ENCODE measurements around the gene HSBP1L1.
"Not testable (repeated sequence)": the region's sequence is repeated elsewhere in the genome, so short reads cannot be mapped to it uniquely, and the experiment has no call there.

The HSBP1L1 gene

DNA sequence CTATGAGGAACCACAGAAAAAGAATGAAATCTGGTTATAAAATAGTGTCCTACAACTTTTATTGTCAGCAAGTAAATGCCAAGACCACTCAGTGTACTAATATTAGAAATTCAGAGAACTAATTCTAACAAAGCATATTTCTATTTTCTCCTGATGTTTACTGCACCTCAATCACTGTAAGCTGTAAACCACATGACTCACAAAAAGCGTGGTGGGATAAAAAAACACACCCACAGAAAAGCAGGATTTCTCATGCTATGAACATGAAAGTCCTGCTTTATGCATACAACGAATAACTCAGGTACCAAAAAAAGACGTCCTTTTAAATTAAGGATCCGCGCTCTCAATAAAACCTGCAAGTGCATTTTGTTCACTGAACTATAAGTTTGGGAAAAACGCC, 23.1 kb downstream of the HSBP1L1 start:
- Mint-ChIP-seq H3K27me3 (no peaks in the 10 kb centered on the region), H3K36me3 (peaks cover 11 to 22% of the 10 kb centered on the region in 2 donors), H3K9me3 (no peaks in the 10 kb centered on the region), H3K4me1 (peaks cover 19 to 43% of the 10 kb centered on the region in 2 donors), H3K27ac (peak overlapping the region; percentile 99), H3K4me3 (peak overlapping the region; percentile 82 to 94)
- no peak for DNase-seq
- no peak for ATAC-seq (replicated peaks)

DNA sequence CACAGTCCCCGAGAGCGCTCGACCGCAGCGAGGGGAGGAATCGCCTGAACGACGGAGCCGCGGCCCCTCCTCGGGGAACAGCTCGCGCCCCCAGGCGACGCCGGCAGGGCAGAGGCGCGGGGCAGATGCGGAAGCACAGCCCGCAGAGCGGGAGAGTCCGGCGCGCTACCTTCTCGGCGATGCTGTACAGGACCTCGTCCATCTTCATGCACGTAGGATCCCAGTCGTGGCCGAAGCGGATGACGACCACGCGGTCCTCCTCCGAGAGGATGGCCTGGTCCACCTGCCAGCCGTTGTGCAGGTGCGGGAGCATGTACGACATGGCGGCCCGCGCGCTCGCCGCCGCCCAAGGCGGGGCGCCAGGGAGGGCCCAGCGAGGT, 23.6 kb downstream of the HSBP1L1 start:
- H3K36me3 Mint-ChIP-seq = peaks cover 10 to 20% of the 10 kb centered on the region in 2 donors
- H3K27ac Mint-ChIP-seq = peak overlapping the region; percentile 99
- peaks cover 18 to 40% of the 10 kb centered on the region in 2 donors for H3K4me1 Mint-ChIP-seq
- H3K9me3 Mint-ChIP-seq = no peaks in the 10 kb centered on the region
- H3K27me3 Mint-ChIP-seq = no peaks in the 10 kb centered on the region
- ATAC-seq (replicated peaks) (peak; percentile 76 to 79), DNase-seq (peak; percentile 57)
- H3K4me3 Mint-ChIP-seq = peak overlapping the region; percentile 82 to 94

- H3K4me3 Mint-ChIP-seq = peak within 1 kb of the TSS; percentile 94 to 95
- peaks cover 9 to 17% of the 10 kb centered on the region in 2 donors for H3K36me3 Mint-ChIP-seq
- H3K27me3 Mint-ChIP-seq = no peaks in the 10 kb centered on the region
- no peaks in the 10 kb centered on the region for H3K9me3 Mint-ChIP-seq
- H3K4me1 Mint-ChIP-seq = peaks cover 18 to 35% of the 10 kb centered on the region in 2 donors
- DNase-seq (peak; percentile 81), ATAC-seq (replicated peaks) (peak; percentile 98)
- peak within 1 kb of the TSS; percentile 99 for H3K27ac Mint-ChIP-seq
These were observed 24.2 kb downstream of the HSBP1L1 start, which contains the start of gene TXNL4A for GRCh38 chr18:79988451-79989194. Gene TXNL4A (minus strand): TSS chr18:79988563. CDS start chr18:79988392, 171 bp downstream.

- Mint-ChIP-seq H3K4me3 (peak overlapping the region; percentile 94 to 95), H3K27me3 (no peaks in the 10 kb centered on the region), H3K36me3 (peaks cover 6 to 12% of the 10 kb centered on the region in 2 donors), H3K9me3 (no peaks in the 10 kb centered on the region), H3K4me1 (peaks cover 13 to 29% of the 10 kb centered on the region in 2 donors), H3K27ac (peak overlapping the region; percentile 99)
- ATAC-seq (replicated peaks) (no peak), DNase-seq (no peak)
These were observed 24.7 kb downstream of the HSBP1L1 start for GRCh38 chr18:79989195-79989497.

DNA sequence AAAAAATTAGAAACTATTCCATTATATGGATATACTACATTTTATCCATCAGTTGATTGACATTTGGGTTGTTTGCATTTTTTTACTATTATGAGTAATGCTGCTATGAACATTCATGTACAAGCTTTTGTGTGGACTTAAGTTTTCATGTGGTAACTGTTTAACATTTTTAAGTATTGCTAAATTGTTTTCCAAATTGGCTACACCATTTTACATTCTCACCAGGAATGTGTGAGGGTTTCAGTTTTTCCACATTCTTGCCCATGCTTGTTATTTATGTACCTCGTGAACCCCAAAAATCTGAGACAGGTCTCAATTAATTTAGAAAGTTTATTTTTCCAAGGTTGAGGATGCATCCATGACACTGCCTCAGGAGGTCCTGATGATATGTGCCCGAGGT, 27.1 kb downstream of the HSBP1L1 start:
- H3K27me3 Mint-ChIP-seq = no peaks in the 10 kb centered on the region
- H3K36me3 Mint-ChIP-seq = peaks cover 3% of the 10 kb centered on the region in 2 donors
- DNase-seq (no peak), ATAC-seq (replicated peaks) (no peak)
- peaks cover 8 to 12% of the 10 kb centered on the region in 2 donors for H3K4me1 Mint-ChIP-seq
- no peak overlapping the region for H3K27ac Mint-ChIP-seq
- H3K9me3 Mint-ChIP-seq = peaks cover 0 to 1% of the 10 kb centered on the region in 2 donors
- H3K4me3 Mint-ChIP-seq = no peak overlapping the region

GRCh38 chr18:79999701-80000100, 35.3 kb downstream of the HSBP1L1 start:
- not testable (repeated sequence) for H3K4me3 Mint-ChIP-seq; H3K27ac Mint-ChIP-seq; H3K4me1 Mint-ChIP-seq; H3K9me3 Mint-ChIP-seq; ATAC-seq (replicated peaks); DNase-seq; H3K27me3 Mint-ChIP-seq
- H3K36me3 Mint-ChIP-seq = peaks cover 11 to 17% of the 10 kb centered on the region in 2 donors

- no peak overlapping the region for H3K27ac Mint-ChIP-seq
- peaks cover 11 to 15% of the 10 kb centered on the region in 2 donors for H3K36me3 Mint-ChIP-seq
- peaks cover 4 to 6% of the 10 kb centered on the region in 2 donors for H3K4me1 Mint-ChIP-seq
- H3K27me3 Mint-ChIP-seq = peaks cover 0 to 4% of the 10 kb centered on the region in 2 donors
- peaks cover 9% of the 10 kb centered on the region in 2 donors for H3K9me3 Mint-ChIP-seq
- no peak overlapping the region for H3K4me3 Mint-ChIP-seq
- no peak for DNase-seq
- ATAC-seq (replicated peaks) = no peak
These were observed 36.4 kb downstream of the HSBP1L1 start for GRCh38 chr18:80000877-80001276.

DNA sequence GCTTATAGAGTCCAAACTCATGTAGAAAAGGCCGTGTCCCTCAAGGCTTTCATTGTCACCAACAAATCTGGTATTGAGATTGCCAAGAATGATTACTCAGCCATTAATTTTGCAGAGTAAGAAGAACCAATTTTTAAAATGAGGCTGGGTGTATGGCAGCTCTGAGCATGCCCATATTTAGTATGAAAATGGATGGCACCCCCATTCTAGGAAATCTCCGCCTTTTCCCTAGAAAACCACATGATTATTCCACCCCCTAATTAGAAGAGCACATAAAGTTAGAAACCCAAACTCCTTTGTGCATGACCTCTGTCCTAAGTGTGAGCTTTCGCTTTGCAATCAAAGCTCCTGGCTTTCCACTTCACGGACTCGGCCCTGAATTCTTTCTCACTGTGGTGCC, 38.0 kb downstream of the HSBP1L1 start:
- no peak overlapping the region for H3K4me3 Mint-ChIP-seq
- H3K36me3 Mint-ChIP-seq = peaks cover 11 to 15% of the 10 kb centered on the region in 2 donors
- peaks cover 9 to 13% of the 10 kb centered on the region in 2 donors for H3K9me3 Mint-ChIP-seq
- DNase-seq (no peak), ATAC-seq (replicated peaks) (no peak)
- H3K27me3 Mint-ChIP-seq = no peaks in the 10 kb centered on the region
- H3K27ac Mint-ChIP-seq = no peak overlapping the region
- H3K4me1 Mint-ChIP-seq = peaks cover 4 to 6% of the 10 kb centered on the region in 2 donors

DNA sequence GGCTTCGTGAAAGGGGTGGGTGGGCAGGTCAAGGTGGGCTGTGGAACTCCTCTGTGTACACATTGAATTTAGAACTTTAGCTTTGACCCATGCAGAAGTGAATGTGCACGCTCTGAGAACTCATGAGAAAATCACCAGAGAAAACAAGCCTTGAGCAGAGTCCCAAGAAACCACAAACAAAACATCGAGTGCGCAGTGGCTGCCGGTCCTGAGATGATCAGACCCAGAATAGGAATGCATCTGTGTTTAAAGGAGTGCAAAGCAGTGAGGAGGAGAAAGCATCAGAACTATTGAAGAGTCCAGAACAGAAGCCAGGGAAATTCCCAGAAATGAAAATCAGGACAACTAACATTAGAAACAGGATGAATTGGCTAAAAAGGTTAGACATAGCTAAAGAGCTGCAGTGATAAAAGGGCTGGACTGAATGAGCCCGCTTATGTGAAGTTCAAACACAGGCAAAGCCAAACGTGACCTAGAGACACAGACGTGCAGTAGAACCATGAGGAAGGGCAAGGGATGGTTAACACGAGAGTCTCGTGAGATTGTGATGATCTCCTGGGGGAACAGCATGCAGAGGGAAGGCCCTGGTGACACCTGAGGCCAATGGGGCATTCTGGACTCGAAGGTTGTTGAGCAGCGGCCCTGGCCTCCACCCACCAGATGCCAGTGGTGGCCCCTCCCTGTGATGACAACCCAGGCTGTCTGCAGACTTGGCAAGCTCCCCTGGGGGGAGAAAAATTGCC, 40.3 kb downstream of the HSBP1L1 start:
- H3K9me3 Mint-ChIP-seq = peaks cover 14 to 21% of the 10 kb centered on the region in 2 donors
- H3K4me3 Mint-ChIP-seq = no peak overlapping the region
- DNase-seq (no peak), ATAC-seq (replicated peaks) (no peak)
- peaks cover 8 to 29% of the 10 kb centered on the region in 2 donors for H3K36me3 Mint-ChIP-seq
- H3K27me3 Mint-ChIP-seq = no peaks in the 10 kb centered on the region
- H3K4me1 Mint-ChIP-seq = peaks cover 3 to 4% of the 10 kb centered on the region in 2 donors
- H3K27ac Mint-ChIP-seq = no peak overlapping the region

GRCh38 chr18:80006724-80007123, 42.3 kb downstream of the HSBP1L1 start:
- no peaks in the 10 kb centered on the region for H3K4me1 Mint-ChIP-seq
- DNase-seq = no peak
- H3K4me3 Mint-ChIP-seq = no peak overlapping the region
- no peak for ATAC-seq (replicated peaks)
- H3K27me3 Mint-ChIP-seq = no peaks in the 10 kb centered on the region
- H3K36me3 Mint-ChIP-seq = peaks cover 3 to 35% of the 10 kb centered on the region in 2 donors
- no peak overlapping the region for H3K27ac Mint-ChIP-seq
- H3K9me3 Mint-ChIP-seq = peaks cover 17 to 21% of the 10 kb centered on the region in 2 donors

DNA sequence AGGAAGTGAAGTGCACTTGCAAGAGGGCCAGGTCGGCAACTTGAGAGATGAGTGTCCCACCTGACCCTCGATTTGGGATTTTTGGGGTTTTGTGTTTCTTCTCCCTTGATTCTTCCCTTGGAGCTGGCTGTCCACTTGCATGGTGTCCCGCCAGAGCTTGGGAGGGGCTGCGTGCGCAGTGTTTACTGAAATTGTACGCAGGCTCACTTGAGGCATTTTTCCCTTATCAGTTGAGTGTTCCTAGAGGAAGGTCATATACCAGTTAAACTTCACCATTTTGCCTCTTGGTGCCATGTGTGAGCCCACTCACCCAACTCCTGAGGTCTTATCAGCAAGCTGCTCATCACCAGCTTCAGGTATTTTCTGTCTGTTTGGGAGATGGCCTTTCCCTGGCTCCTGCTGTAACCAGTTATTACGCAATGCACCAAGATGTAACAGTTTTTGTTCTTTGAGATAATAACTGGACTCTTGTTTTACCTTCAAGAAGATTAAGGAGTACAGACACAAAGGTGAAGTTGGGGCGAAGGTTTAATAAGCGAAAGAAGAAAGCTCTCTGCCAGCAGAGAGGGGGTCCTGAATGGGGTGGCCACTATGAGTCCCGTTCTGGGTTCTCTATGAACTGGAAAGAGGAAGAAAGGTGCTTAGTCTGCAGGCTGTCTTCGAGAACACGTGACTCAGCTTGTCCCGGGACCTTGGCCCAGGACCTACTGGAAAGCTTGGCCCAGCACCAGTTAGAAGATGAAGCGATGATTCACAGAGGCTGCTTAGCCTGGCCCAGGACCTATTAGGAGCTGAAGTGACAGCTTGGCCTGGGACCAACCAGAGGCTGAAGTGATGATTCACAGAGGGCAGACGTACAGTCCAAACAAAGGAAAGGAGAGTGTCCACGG, 45.5 kb downstream of the HSBP1L1 start:
- no peak overlapping the region for H3K4me3 Mint-ChIP-seq
- peaks cover 5 to 40% of the 10 kb centered on the region in 2 donors for H3K36me3 Mint-ChIP-seq
- no peak overlapping the region for H3K27ac Mint-ChIP-seq
- no peaks in the 10 kb centered on the region for H3K27me3 Mint-ChIP-seq
- ATAC-seq (replicated peaks) = no peak
- no peaks in the 10 kb centered on the region for H3K4me1 Mint-ChIP-seq
- DNase-seq = no peak
- H3K9me3 Mint-ChIP-seq = peaks cover 24 to 27% of the 10 kb centered on the region in 2 donors

- H3K27ac Mint-ChIP-seq = no peak overlapping the region
- ATAC-seq (replicated peaks) (no peak), DNase-seq (no peak)
- peaks cover 5 to 40% of the 10 kb centered on the region in 2 donors for H3K36me3 Mint-ChIP-seq
- peaks cover 24 to 27% of the 10 kb centered on the region in 2 donors for H3K9me3 Mint-ChIP-seq
- no peaks in the 10 kb centered on the region for H3K27me3 Mint-ChIP-seq
- H3K4me1 Mint-ChIP-seq = no peaks in the 10 kb centered on the region
- H3K4me3 Mint-ChIP-seq = no peak overlapping the region
These were observed 46.1 kb downstream of the HSBP1L1 start for GRCh38 chr18:80010551-80010906.

DNA sequence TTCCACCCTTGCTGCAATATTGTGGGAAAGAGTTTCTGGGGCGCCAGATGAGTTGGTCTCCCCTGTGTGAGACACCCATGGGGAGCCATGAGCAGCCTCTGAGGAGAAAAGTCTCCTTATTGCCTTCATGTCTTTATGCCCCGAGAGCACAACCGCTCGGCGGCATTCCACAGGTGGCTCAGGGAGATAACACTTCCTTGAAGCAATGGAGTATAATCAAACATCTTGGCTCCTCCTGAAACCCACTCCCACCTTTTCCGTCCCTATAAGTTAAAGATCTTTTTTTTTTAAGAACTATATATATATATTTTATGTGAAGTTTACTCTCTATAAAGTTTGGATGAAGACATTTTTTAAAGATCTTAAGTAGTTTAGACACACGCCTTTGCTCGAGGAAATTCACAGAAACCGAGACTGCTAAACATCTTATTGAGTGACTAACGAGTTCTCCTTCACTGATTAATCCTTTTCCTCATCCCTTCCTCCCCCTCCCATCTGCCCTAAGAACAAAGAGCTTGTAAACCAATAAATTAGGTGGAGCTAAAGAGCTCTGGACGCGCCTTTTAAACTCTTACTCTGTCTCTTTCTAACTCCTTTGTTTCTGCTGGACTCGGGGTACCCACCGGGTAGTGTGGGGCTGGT, 47.2 kb downstream of the HSBP1L1 start:
- peaks cover 23 to 24% of the 10 kb centered on the region in 2 donors for H3K9me3 Mint-ChIP-seq
- H3K4me1 Mint-ChIP-seq; DNase-seq; ATAC-seq (replicated peaks); H3K4me3 Mint-ChIP-seq; H3K27me3 Mint-ChIP-seq: not testable (repeated sequence)
- H3K36me3 Mint-ChIP-seq = peaks cover 5 to 40% of the 10 kb centered on the region in 2 donors
- peak overlapping the region; percentile 59 for H3K27ac Mint-ChIP-seq

DNA sequence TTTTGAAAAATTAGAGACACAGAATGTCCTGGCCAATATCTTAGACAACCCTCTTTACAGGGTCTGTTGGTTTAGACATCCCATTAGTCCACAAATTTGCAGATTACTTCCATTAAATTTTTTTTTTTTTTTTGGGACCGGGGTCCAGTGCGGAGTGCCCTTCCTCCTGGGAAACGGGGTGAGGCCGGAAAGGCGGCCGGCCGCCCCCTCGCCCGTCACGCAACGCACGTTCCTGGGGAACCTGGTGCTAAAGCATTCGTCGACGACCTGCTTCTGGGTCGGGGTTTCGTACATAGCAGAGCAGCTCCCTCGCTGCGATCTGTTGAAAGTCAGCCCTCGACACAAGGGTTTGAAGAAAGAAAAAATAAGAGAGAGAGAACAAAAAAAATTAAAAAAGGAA, 48.3 kb downstream of the HSBP1L1 start:
- H3K4me1 Mint-ChIP-seq = no peaks in the 10 kb centered on the region
- peaks cover 23 to 24% of the 10 kb centered on the region in 2 donors for H3K9me3 Mint-ChIP-seq

More for the DNA sequence above, 48.3 kb downstream of the HSBP1L1 start:
- ATAC-seq (replicated peaks) (no peak), DNase-seq (no peak)
- no peak overlapping the region for H3K27ac Mint-ChIP-seq
- H3K4me3 Mint-ChIP-seq = no peak overlapping the region
- peaks cover 5 to 38% of the 10 kb centered on the region in 2 donors for H3K36me3 Mint-ChIP-seq
- H3K27me3 Mint-ChIP-seq = no peaks in the 10 kb centered on the region
